Measurements from ENCODE around the gene DUSP10.

The DUSP10 gene

GRCh38 chr1:221700948-221701347 is 40.9 kb downstream of the DUSP10 start:
- Histone ChIP-seq H3K4me3 (IDR thresholded peaks at IDR 0.05; ENCODE audit: insufficient read depth, low read depth, low read length) (no peak overlapping the region), H4K20me1 (ENCODE audit: insufficient read depth) (no peaks in the 10 kb centered on the region), H3K4me1 (ENCODE audit: low read depth, poor library complexity, severe bottlenecking) (no peaks in the 10 kb centered on the region), H3K36me3 (ENCODE audit: insufficient read depth) (no peaks in the 10 kb centered on the region), H3K9ac (no peak overlapping the region), H3K4me2 (no peak overlapping the region), H3K27ac (no peak overlapping the region), H3K79me2 (ENCODE audit: insufficient read depth, low read depth) (no peaks in the 10 kb centered on the region), H3K27me3 (ENCODE audit: insufficient read depth, low read depth) (no peaks in the 10 kb centered on the region), H2AFZ (ENCODE audit: low read depth) (no peak overlapping the region)
- no peak for TF ChIP-seq CTCF (conservative IDR thresholded peaks at IDR 0.05; ENCODE audit: low read depth, low read length)

GRCh38 chr1:221700536-221700935 is 41.4 kb downstream of the DUSP10 start:
- Histone ChIP-seq H3K4me2 (no peak overlapping the region), H3K36me3 (ENCODE audit: insufficient read depth) (no peaks in the 10 kb centered on the region), H3K9ac (no peak overlapping the region), H3K27me3 (ENCODE audit: insufficient read depth, low read depth) (no peaks in the 10 kb centered on the region), H3K4me1 (ENCODE audit: low read depth, poor library complexity, severe bottlenecking) (no peaks in the 10 kb centered on the region), H3K79me2 (ENCODE audit: insufficient read depth, low read depth) (no peaks in the 10 kb centered on the region), H2AFZ (ENCODE audit: low read depth) (no peak overlapping the region), H3K27ac (no peak overlapping the region), H3K4me3 (IDR thresholded peaks at IDR 0.05; ENCODE audit: insufficient read depth, low read depth, low read length) (no peak overlapping the region), H4K20me1 (ENCODE audit: insufficient read depth) (no peaks in the 10 kb centered on the region)
- no peak for TF ChIP-seq CTCF (conservative IDR thresholded peaks at IDR 0.05; ENCODE audit: low read depth, low read length)

GRCh38 chr1:221699978-221700519 is 41.8 kb downstream of the DUSP10 start:
- TF ChIP-seq CTCF (conservative IDR thresholded peaks at IDR 0.05; ENCODE audit: low read depth, low read length) = no peak
- Histone ChIP-seq H3K79me2 (ENCODE audit: insufficient read depth, low read depth) (no peaks in the 10 kb centered on the region), H3K36me3 (ENCODE audit: insufficient read depth) (no peaks in the 10 kb centered on the region), H3K4me3 (IDR thresholded peaks at IDR 0.05; ENCODE audit: insufficient read depth, low read depth, low read length) (no peak overlapping the region), H3K4me1 (ENCODE audit: low read depth, poor library complexity, severe bottlenecking) (no peaks in the 10 kb centered on the region), H3K27me3 (ENCODE audit: insufficient read depth, low read depth) (no peaks in the 10 kb centered on the region), H4K20me1 (ENCODE audit: insufficient read depth) (no peaks in the 10 kb centered on the region), H3K4me2 (no peak overlapping the region), H3K27ac (no peak overlapping the region), H3K9ac (no peak overlapping the region), H2AFZ (ENCODE audit: low read depth) (no peak overlapping the region)

GRCh38 chr1:221699577-221699976 is 42.3 kb downstream of the DUSP10 start:
- H3K36me3 ChIP-seq (ENCODE audit: insufficient read depth) = no peaks in the 10 kb centered on the region
- no peak overlapping the region for H3K4me3 ChIP-seq (IDR thresholded peaks at IDR 0.05; ENCODE audit: insufficient read depth, low read depth, low read length)
- H2AFZ ChIP-seq (ENCODE audit: low read depth) = no peak overlapping the region
- H4K20me1 ChIP-seq (ENCODE audit: insufficient read depth) = no peaks in the 10 kb centered on the region
- no peak overlapping the region for H3K27ac ChIP-seq
- TF ChIP-seq CTCF (conservative IDR thresholded peaks at IDR 0.05; ENCODE audit: low read depth, low read length) = no peak
- H3K9ac ChIP-seq = no peak overlapping the region
- no peaks in the 10 kb centered on the region for H3K27me3 ChIP-seq (ENCODE audit: insufficient read depth, low read depth)
- no peaks in the 10 kb centered on the region for H3K4me1 ChIP-seq (ENCODE audit: low read depth, poor library complexity, severe bottlenecking)
- no peak overlapping the region for H3K4me2 ChIP-seq
- no peaks in the 10 kb centered on the region for H3K79me2 ChIP-seq (ENCODE audit: insufficient read depth, low read depth)
